ENCODE measurements around the gene FBXO2. TPM values are rescaled to one million over a fixed set of nuclear protein-coding genes. Genes with fewer than 3 reads are reported as not detected.

Gene FBXO2
- total RNA-seq, 1 experiment from 2014 or later, result 81.1 TPM

DNA sequence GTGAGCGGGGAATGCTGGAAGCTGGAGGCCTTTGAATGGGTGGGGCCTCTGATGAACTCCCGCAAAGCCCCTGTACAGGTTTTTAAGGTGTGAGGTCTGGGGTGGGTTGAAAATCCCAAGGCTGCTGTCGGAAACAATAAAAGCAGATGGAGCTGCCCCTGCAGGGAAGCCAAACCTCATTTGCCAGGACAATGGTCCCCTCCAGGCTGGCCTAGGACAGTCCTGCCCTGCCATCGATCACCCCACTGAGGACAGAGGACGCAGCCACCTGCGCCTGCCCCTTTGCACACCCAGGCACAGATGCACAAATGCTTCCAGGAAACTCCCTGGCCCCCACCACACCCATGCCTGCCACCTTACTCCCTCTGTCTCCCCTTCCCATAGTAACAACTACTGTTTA lies 41.6 kb upstream of the FBXO2 start:
- ATAC-seq, result no peak
- CTCF ChIA-PET, result interaction anchor here (0.6 to 1.5 kb wide), 2 partner anchors 15 to 423 kb away, joined by 3 read pairs; no protein-coding TSS in a partner anchor

More for the DNA sequence above, 41.6 kb upstream of the FBXO2 start:
- ChIA-PET POLR2A (no interaction called here), RAD21 (ENCODE audit: low non-redundant PET in 1 of 2, low total read pairs in 2 of 2, uncharacterized antibody in 2 of 2, unreplicated experiment in 2 of 2) (no interaction called here)
- H3K9me2 ChIP-seq (ENCODE audit: insufficient read depth), result no peaks in the 10 kb centered on the region
- H4K20me1 ChIP-seq (ENCODE audit: insufficient read depth), result no peaks in the 10 kb centered on the region
- H3K27me3 ChIP-seq (ENCODE audit: insufficient read depth, low read length), result peaks cover 17% of the 10 kb centered on the region; the same call in 1 of the 2 replicates
- DNase-seq (ENCODE audit: low read depth, low spot score), result no peak
- BruUV-seq (replicated peaks), result no TSS peak
- TF ChIP-seq SP1 (IDR thresholded peaks at IDR 0.05; ENCODE audit: low read depth) (no peak), SIN3A (IDR thresholded peaks at IDR 0.05; ENCODE audit: low read depth) (no peak), JUND (IDR thresholded peaks at IDR 0.05) (no peak), FOSL1 (IDR thresholded peaks at IDR 0.05; ENCODE audit: low read depth) (no peak), ELF1 (IDR thresholded peaks at IDR 0.05; ENCODE audit: borderline replicate concordance, low read depth) (no peak), CBX3 (IDR thresholded peaks at IDR 0.05; ENCODE audit: low read depth) (no peak), TCF7L2 (IDR thresholded peaks at IDR 0.05; ENCODE audit: borderline replicate concordance, extremely low read depth, insufficient read depth, insufficient read length) (no peak), EZH2 (IDR thresholded peaks at IDR 0.05) (no peak), POLR2A (IDR thresholded peaks at IDR 0.05; ENCODE audit: borderline replicate concordance, extremely low read depth, insufficient read depth, insufficient read length) (no peak), YY1 (IDR thresholded peaks at IDR 0.05; ENCODE audit: extremely low read depth, insufficient replicate concordance, low read depth, low read length) (no peak), EGR1 (IDR thresholded peaks at IDR 0.05; ENCODE audit: low read depth) (no peak)
- TF ChIP-seq, protein P1, sequence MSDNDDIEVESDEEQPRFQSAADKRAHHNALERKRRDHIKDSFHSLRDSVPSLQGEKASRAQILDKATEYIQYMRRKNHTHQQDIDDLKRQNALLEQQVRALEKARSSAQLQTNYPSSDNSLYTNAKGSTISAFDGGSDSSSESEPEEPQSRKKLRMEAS (IDR thresholded peaks at IDR 0.05), result no peak
- TF ChIP-seq, protein P2, sequence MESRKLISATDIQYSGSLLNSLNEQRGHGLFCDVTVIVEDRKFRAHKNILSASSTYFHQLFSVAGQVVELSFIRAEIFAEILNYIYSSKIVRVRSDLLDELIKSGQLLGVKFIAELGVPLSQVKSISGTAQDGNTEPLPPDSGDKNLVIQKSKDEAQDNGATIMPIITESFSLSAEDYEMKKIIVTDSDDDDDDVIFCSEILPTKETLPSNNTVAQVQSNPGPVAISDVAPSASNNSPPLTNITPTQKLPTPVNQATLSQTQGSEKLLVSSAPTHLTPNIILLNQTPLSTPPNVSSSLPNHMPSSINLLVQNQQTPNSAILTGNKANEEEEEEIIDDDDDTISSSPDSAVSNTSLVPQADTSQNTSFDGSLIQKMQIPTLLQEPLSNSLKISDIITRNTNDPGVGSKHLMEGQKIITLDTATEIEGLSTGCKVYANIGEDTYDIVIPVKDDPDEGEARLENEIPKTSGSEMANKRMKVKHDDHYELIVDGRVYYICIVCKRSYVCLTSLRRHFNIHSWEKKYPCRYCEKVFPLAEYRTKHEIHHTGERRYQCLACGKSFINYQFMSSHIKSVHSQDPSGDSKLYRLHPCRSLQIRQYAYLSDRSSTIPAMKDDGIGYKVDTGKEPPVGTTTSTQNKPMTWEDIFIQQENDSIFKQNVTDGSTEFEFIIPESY (IDR thresholded peaks at IDR 0.05; ENCODE audit: extremely low read depth, insufficient replicate concordance, low read length), result no peak
- TF ChIP-seq, protein P3, sequence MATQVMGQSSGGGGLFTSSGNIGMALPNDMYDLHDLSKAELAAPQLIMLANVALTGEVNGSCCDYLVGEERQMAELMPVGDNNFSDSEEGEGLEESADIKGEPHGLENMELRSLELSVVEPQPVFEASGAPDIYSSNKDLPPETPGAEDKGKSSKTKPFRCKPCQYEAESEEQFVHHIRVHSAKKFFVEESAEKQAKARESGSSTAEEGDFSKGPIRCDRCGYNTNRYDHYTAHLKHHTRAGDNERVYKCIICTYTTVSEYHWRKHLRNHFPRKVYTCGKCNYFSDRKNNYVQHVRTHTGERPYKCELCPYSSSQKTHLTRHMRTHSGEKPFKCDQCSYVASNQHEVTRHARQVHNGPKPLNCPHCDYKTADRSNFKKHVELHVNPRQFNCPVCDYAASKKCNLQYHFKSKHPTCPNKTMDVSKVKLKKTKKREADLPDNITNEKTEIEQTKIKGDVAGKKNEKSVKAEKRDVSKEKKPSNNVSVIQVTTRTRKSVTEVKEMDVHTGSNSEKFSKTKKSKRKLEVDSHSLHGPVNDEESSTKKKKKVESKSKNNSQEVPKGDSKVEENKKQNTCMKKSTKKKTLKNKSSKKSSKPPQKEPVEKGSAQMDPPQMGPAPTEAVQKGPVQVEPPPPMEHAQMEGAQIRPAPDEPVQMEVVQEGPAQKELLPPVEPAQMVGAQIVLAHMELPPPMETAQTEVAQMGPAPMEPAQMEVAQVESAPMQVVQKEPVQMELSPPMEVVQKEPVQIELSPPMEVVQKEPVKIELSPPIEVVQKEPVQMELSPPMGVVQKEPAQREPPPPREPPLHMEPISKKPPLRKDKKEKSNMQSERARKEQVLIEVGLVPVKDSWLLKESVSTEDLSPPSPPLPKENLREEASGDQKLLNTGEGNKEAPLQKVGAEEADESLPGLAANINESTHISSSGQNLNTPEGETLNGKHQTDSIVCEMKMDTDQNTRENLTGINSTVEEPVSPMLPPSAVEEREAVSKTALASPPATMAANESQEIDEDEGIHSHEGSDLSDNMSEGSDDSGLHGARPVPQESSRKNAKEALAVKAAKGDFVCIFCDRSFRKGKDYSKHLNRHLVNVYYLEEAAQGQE (IDR thresholded peaks at IDR 0.05; ENCODE audit: low read depth), result no peak
- TF ChIP-seq, protein P4, sequence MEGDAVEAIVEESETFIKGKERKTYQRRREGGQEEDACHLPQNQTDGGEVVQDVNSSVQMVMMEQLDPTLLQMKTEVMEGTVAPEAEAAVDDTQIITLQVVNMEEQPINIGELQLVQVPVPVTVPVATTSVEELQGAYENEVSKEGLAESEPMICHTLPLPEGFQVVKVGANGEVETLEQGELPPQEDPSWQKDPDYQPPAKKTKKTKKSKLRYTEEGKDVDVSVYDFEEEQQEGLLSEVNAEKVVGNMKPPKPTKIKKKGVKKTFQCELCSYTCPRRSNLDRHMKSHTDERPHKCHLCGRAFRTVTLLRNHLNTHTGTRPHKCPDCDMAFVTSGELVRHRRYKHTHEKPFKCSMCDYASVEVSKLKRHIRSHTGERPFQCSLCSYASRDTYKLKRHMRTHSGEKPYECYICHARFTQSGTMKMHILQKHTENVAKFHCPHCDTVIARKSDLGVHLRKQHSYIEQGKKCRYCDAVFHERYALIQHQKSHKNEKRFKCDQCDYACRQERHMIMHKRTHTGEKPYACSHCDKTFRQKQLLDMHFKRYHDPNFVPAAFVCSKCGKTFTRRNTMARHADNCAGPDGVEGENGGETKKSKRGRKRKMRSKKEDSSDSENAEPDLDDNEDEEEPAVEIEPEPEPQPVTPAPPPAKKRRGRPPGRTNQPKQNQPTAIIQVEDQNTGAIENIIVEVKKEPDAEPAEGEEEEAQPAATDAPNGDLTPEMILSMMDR (IDR thresholded peaks at IDR 0.05 in 2 of 3, conservative IDR thresholded peaks at IDR 0.05 in 1 of 3; ENCODE audit: borderline replicate concordance in 1 of 3, insufficient read depth in 1 of 3, low read depth in 2 of 3, low read length in 2 of 3), result no peak
- TF ChIP-seq, protein P5, sequence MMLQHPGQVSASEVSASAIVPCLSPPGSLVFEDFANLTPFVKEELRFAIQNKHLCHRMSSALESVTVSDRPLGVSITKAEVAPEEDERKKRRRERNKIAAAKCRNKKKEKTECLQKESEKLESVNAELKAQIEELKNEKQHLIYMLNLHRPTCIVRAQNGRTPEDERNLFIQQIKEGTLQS (IDR thresholded peaks at IDR 0.05), result no peak
- no peak overlapping the region for H3K4me2 ChIP-seq (ENCODE audit: low read length)
- peaks cover 21 to 31% of the 10 kb centered on the region in 2 experiments for H3K4me1 ChIP-seq (ENCODE audit: control insufficient read depth in 1 of 2, insufficient read depth in 2 of 2, low read length in 2 of 2)
- no peak overlapping the region for H3K9ac ChIP-seq (ENCODE audit: low read length)
- no peaks in the 10 kb centered on the region for H3K9me3 ChIP-seq (ENCODE audit: control insufficient read depth in 1 of 2, insufficient read depth in 1 of 2, low read depth in 1 of 2, low read length in 2 of 2)
- no peak overlapping the region for H3K27ac ChIP-seq (ENCODE audit: low read depth, low read length)
- no peaks in the 10 kb centered on the region for H3K36me3 ChIP-seq (ENCODE audit: control insufficient read depth in 1 of 2, insufficient read depth in 2 of 2, low read length in 2 of 2)
- no peak overlapping the region for H2AFZ ChIP-seq (ENCODE audit: low read depth, low read length, poor library complexity, severe bottlenecking)
- intact Hi-C loops (cut with micrococcal nuclease), result no loop called here
- no peaks in the 10 kb centered on the region for H3K79me2 ChIP-seq (ENCODE audit: insufficient read depth, low read length)
- no peak overlapping the region for H3K4me3 ChIP-seq (replicated peaks in 1 of 2; ENCODE audit: low read depth in 1 of 2, low read length in 2 of 2)
